BLaER1 treated with 17β-estradiol and CSF1 and Interleukin-3, amounts not matched to agents 10 nM and 100 nM (cell line): ENCODE results near the gene ALG9.

Experiments
- H3K27ac ChIP-seq, 11 experiments: shearing (Covaris generic); formaldehyde crosslinking; 2 replicates each; pipeline ENCODE4 v1.8.1; 2022
- H3K27me3 ChIP-seq, 11 experiments: shearing (Covaris generic); formaldehyde crosslinking; 2 replicates each; pipeline ENCODE4 v1.8.1; 2022
- H3K36me3 ChIP-seq, 11 experiments: shearing (Covaris generic); formaldehyde crosslinking; 2 replicates each; pipeline ENCODE4 v1.8.1; 2022
- H3K4me1 ChIP-seq, 10 experiments: shearing (Covaris generic); formaldehyde crosslinking; 2 replicates each; pipeline ENCODE4 v1.8.1; 2022
- H3K4me2 ChIP-seq, 11 experiments: shearing (Covaris generic); formaldehyde crosslinking; 2 replicates each; pipeline ENCODE4 v1.8.1; 2022
- H3K4me3 ChIP-seq, 10 experiments: shearing (Covaris generic); formaldehyde crosslinking; 2 replicates each; pipeline ENCODE4 v1.8.1; 2022
- H3K9ac ChIP-seq, 11 experiments: shearing (Covaris generic); formaldehyde crosslinking; 2 replicates each; pipeline ENCODE4 v1.8.1; 2022
- H3K9me3 ChIP-seq, 11 experiments: shearing (Covaris generic); formaldehyde crosslinking; replicated peaks in 1 of 11; 2 replicates each; pipeline ENCODE4 v1.8.1; 2022
- H4K20me1 ChIP-seq, 11 experiments: shearing (Covaris generic); formaldehyde crosslinking; 2 replicates each; pipeline ENCODE4 v1.8.1; 2022
- Cebpa-rat ChIP-seq, 11 experiments: shearing (Covaris generic); IDR thresholded peaks; 2 replicates each; pipeline ENCODE4 v1.8.1; 2022

Gene ALG9

GRCh38 chr11:111745719-111746504, 125.5 kb downstream of the ALG9 start:
- peaks cover 90 to 100% (median 100%) of the 10 kb centered on the region in 11 experiments for H3K36me3 ChIP-seq
- H3K4me3 ChIP-seq, result no peak overlapping the region
- H3K9ac ChIP-seq, result no peak overlapping the region
- TF ChIP-seq Cebpa-rat (IDR thresholded peaks at IDR 0.05), result no peak
- H3K9me3 ChIP-seq, result peaks cover 0 to 8% (median 0%) of the 10 kb centered on the region in 11 experiments; a peak in 6 of 22 replicates
- H3K27ac ChIP-seq, result no peak overlapping the region
- no peaks in the 10 kb centered on the region for H3K27me3 ChIP-seq
- no peak overlapping the region for H3K4me2 ChIP-seq
- H4K20me1 ChIP-seq, result peaks cover 0 to 3% (median 0%) of the 10 kb centered on the region in 11 experiments; a peak in 3 of 22 replicates
- H3K4me1 ChIP-seq, result no peaks in the 10 kb centered on the region

DNA sequence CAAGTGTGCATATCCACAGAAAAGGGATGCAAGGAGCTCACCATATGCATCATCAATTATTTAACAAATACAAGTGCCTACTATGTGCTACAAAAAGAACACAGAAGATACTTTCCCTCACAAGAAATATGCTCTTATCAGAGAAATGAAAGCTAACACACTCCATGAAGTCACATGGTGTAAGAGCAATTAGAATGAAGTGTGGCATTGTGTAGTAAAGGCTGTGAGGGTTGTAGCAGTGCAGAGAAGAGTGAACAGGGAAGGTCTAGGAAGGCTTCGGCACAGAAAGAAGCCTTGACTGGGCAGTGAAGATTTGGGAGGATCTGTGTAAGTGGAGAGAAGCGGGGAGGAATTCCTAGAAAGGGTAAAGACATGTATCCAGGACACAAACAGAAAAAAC, 127.7 kb downstream of the ALG9 start:
- Histone ChIP-seq H3K4me3 (no peak overlapping the region), H3K27ac (no peak overlapping the region), H3K36me3 (peaks cover 88 to 100% (median 99%) of the 10 kb centered on the region in 11 experiments), H3K4me2 (no peak overlapping the region), H3K27me3 (no peaks in the 10 kb centered on the region), H4K20me1 (peaks cover 0 to 3% (median 0%) of the 10 kb centered on the region in 11 experiments; a peak in 1 of 22 replicates), H3K9ac (no peak overlapping the region), H3K4me1 (no peaks in the 10 kb centered on the region), H3K9me3 (peaks cover 0 to 8% (median 0%) of the 10 kb centered on the region in 11 experiments; a peak in 6 of 22 replicates)
- no peak for TF ChIP-seq Cebpa-rat (IDR thresholded peaks at IDR 0.05)

GRCh38 chr11:111741751-111742150, 129.6 kb downstream of the ALG9 start:
- no peak overlapping the region for H3K4me2 ChIP-seq

GRCh38 chr11:111739299-111739698, 132.1 kb downstream of the ALG9 start:
- TF ChIP-seq Cebpa-rat (IDR thresholded peaks at IDR 0.05), result no peak
- Histone ChIP-seq H4K20me1 (peaks cover 0 to 9% (median 0%) of the 10 kb centered on the region in 11 experiments; a peak in 4 of 22 replicates), H3K4me1 (peaks cover 0 to 22% (median 8%) of the 10 kb centered on the region in 10 experiments; a peak in 8 of 20 replicates), H3K27ac (no peak overlapping the region), H3K4me3 (no peak overlapping the region), H3K9me3 (no peaks in the 10 kb centered on the region), H3K27me3 (no peaks in the 10 kb centered on the region), H3K36me3 (peaks cover 68 to 88% (median 77%) of the 10 kb centered on the region in 11 experiments), H3K4me2 (no peak overlapping the region), H3K9ac (no peak overlapping the region)

More at GRCh38 chr11:111741751-111742150, 129.6 kb downstream of the ALG9 start:
- no peak overlapping the region for H3K27ac ChIP-seq
- peaks cover 0 to 6% (median 0%) of the 10 kb centered on the region in 11 experiments; a peak in 6 of 22 replicates for H3K9me3 ChIP-seq
- H3K36me3 ChIP-seq, result peaks cover 88 to 100% (median 97%) of the 10 kb centered on the region in 11 experiments
- peaks cover 0 to 9% (median 0%) of the 10 kb centered on the region in 11 experiments; a peak in 4 of 22 replicates for H4K20me1 ChIP-seq
- H3K27me3 ChIP-seq, result no peaks in the 10 kb centered on the region
- no peaks in the 10 kb centered on the region for H3K4me1 ChIP-seq
- H3K4me3 ChIP-seq, result no peak overlapping the region
- no peak for TF ChIP-seq Cebpa-rat (IDR thresholded peaks at IDR 0.05)
- H3K9ac ChIP-seq, result no peak overlapping the region

GRCh38 chr11:111737444-111738210, 133.8 kb downstream of the ALG9 start:
- TF ChIP-seq Cebpa-rat (IDR thresholded peaks at IDR 0.05), result no peak
- H4K20me1 ChIP-seq, result peaks cover 0 to 25% (median 0%) of the 10 kb centered on the region in 11 experiments; a peak in 5 of 22 replicates

DNA sequence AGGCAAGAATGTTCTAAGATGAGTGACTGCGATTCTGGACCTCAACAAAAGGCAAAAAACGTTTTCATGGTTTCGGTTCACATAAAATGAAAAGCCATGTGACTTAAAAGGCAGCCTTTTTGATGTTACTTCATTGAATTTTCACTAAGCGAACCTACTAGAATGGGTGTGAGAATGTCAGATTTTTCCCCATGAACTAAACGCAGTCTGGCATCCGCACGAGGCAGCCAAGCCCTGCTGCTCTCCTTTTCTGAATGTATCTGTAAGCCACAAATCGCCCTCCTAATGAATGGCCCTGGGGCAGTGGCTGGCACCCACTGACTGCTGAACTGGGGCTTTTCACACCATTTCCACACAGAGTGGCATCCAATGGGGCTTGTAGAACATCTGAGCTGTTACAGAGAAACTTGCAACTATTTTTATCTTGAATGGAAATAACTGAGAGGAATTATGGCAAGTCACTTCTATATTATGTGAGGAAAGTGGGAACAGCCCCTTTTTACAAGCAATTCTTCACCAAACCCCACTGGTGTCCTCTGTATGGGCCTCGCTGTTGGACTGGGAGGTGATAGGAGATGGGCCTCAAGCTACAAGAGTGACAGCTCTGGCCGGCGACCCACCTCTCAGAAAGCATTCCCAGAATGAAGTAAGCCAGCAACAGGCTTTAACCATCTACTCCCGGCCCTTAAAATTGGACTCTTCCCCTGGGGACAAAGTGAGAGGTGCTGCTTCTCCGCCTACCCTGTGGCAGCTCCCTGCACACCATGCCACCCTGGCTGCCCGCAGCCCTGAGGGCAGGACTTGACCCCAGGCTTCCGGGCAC, 134.5 kb downstream of the ALG9 start:
- no peaks in the 10 kb centered on the region for H3K27me3 ChIP-seq
- peaks cover 0 to 22% (median 8%) of the 10 kb centered on the region in 10 experiments; a peak in 8 of 20 replicates for H3K4me1 ChIP-seq
- no peaks in the 10 kb centered on the region for H3K9me3 ChIP-seq
- peak overlapping the region in 1 of 11 experiments; percentile 14; a peak in 1 of 22 replicates for H3K27ac ChIP-seq
- H3K36me3 ChIP-seq, result peaks cover 44 to 64% (median 52%) of the 10 kb centered on the region in 11 experiments
- H3K4me3 ChIP-seq, result no peak overlapping the region
- H3K4me2 ChIP-seq, result no peak overlapping the region
- peaks cover 0 to 30% (median 0%) of the 10 kb centered on the region in 11 experiments; a peak in 7 of 22 replicates for H4K20me1 ChIP-seq
- no peak for TF ChIP-seq Cebpa-rat (IDR thresholded peaks at IDR 0.05)
- no peak overlapping the region for H3K9ac ChIP-seq

More at GRCh38 chr11:111737444-111738210, 133.8 kb downstream of the ALG9 start:
- Histone ChIP-seq H3K4me2 (no peak overlapping the region), H3K36me3 (peaks cover 52 to 72% (median 60%) of the 10 kb centered on the region in 11 experiments), H3K27ac (no peak overlapping the region), H3K9me3 (no peaks in the 10 kb centered on the region), H3K4me1 (peaks cover 0 to 22% (median 8%) of the 10 kb centered on the region in 10 experiments; a peak in 8 of 20 replicates), H3K9ac (no peak overlapping the region), H3K4me3 (no peak overlapping the region), H3K27me3 (no peaks in the 10 kb centered on the region)
